Right lobe of liver (tissue), 6 donors: ENCODE results near the gene ISM1. TPM values are rescaled to one million over a fixed set of nuclear protein-coding genes. Genes with fewer than 3 reads are reported as not detected.
A peak's percentile ranks its signal among the peaks of the same experiment; 100 is the strongest.
"Not testable (repeated sequence)": the region's sequence is repeated elsewhere in the genome, so short reads cannot be mapped to it uniquely, and the experiment has no call there.

Experiments used
- ATAC-seq, 4 donors: fragments of 200-7000 bp; cut with Tn5 transposase; one replicate each; pipeline ENCODE4 v1.9.1; 2020; ENCODE audit warnings: mild to moderate bottlenecking in 4 of 4, moderate library complexity in 4 of 4
- DNase-seq, 3 donors: peaks; one replicate each; pipeline ENCODE4 v3.0.0-alpha.2; 2020
- H3K27ac ChIP-seq, 3 donors: fragments of 200-600 bp; one replicate each; pipeline ENCODE4 v1.8.0; 2022
- H3K27me3 ChIP-seq, 2 donors: fragments of 200-600 bp; one replicate each; pipeline ENCODE4 v1.8.0; 2022
- H3K36me3 ChIP-seq, 4 donors: fragments of 200-600 bp; sonication (generic) in 1 of 4; one replicate each; pipeline versions ENCODE4 v1.5.1 to v1.8.0; 2017 to 2022; ENCODE audit warnings: control low read depth in 1 of 4
- H3K4me1 ChIP-seq, 4 donors: fragments of 200-600 bp; sonication (generic) in 1 of 4; one replicate each; pipeline versions ENCODE4 v1.5.1 to v1.8.0; 2017 to 2022; ENCODE audit warnings: control low read depth in 1 of 4
- H3K4me3 ChIP-seq, 3 donors: fragments of 200-600 bp; one replicate each; pipeline ENCODE4 v1.8.0; 2022
- H3K9me3 ChIP-seq, 4 donors: fragments of 200-600 bp; sonication (generic) in 1 of 4; one replicate each; pipeline versions ENCODE4 v1.5.1 to v1.8.0; 2017 to 2022; ENCODE audit warnings: control low read depth in 1 of 4
- CTCF ChIP-seq, 4 donors: fragments of 200-600 bp in 3 of 4; fragments of 450-650 bp in 1 of 4; IDR thresholded peaks; one replicate each; pipeline versions ENCODE4 v1.5.1 to v1.8.0; 2016 to 2022; ENCODE audit warnings: antibody characterized with exemption in 4 of 4, mild to moderate bottlenecking in 2 of 4
- POLR2A ChIP-seq: fragments of 450-650 bp; IDR thresholded peaks from one replicate; pipeline ENCODE4 v1.6.1; 2017; ENCODE audit warnings: antibody characterized with exemption, mild to moderate bottlenecking
- WGBS: methylation state at CpG from one replicate; pipeline ENCODE4 v1.1.6; 2018; ENCODE audit warnings: low coverage, low lambda C conversion rate; ENCODE audit not compliant: insufficient coverage; ENCODE audit errors: missing lambda C conversion rate; 5-methylcytosine and 5-hydroxymethylcytosine counted together
- intact Hi-C, 2 donors: fragments of 100-400 bp; cut with DNase I; formaldehyde crosslinking; loops; one replicate each; pipeline versions ENCODE4 v1.11.2 to v1.14.1; 2022
- total RNA-seq, 6 experiments: library from RNA; depleted of rRNA in 2 of 6; stranded (reverse); fragments of >200 nt in 2 of 6; fragmentation: NEBNext Ultra II Directional in 3 of 6; extraction: Animal tissue kit (Norgen Biotek cat#: 25700) in 3 of 6; gene quantifications; one replicate each; pipeline versions ENCODE4 v1.1.0 to v1.2.4, GENCODE V29; 2016 to 2023
- donor health status: DM: no; HTN: yes; CAD: no.
- donor health status: DM: no; HTN: no; CAD: no.
- donor health status: DM: no; HTN: no; CAD: no.
- donor health status: DM: no; HTN: yes; CAD: no.
- donor health status: DM: no; HTN: yes; CAD: no.

The ISM1 gene
- total RNA-seq, 6 experiments from 2014 or later = 2.1 to 5.5 (median 3.2) TPM

GRCh38 chr20:13234961-13235360 is 13.9 kb downstream of the ISM1 start:
- no peak overlapping the region for H3K4me3 ChIP-seq
- 0% methylated on average over 1 of the region's 1 CpG for WGBS
- H3K36me3 ChIP-seq = no peaks in the 10 kb centered on the region
- H3K9me3 ChIP-seq = no peaks in the 10 kb centered on the region
- H3K4me1 ChIP-seq = peaks cover 0 to 44% (median 10%) of the 10 kb centered on the region in 4 donors
- H3K27me3 ChIP-seq = no peaks in the 10 kb centered on the region
- no peak for ATAC-seq
- TF ChIP-seq CTCF (IDR thresholded peaks at IDR 0.05) (no peak), POLR2A (no peak)
- intact Hi-C loops = no loop called here
- DNase-seq = no peak
- no peak overlapping the region for H3K27ac ChIP-seq

- H3K9me3 ChIP-seq, H3K4me3 ChIP-seq, H3K27me3 ChIP-seq, H3K36me3 ChIP-seq, ATAC-seq, DNase-seq, intact Hi-C loops: not testable (repeated sequence)
- H3K4me1 ChIP-seq = peaks cover 0 to 54% (median 10%) of the 10 kb centered on the region in 4 donors
- 57% methylated on average over 2 of the region's 2 CpGs for WGBS
- H3K27ac ChIP-seq = peak overlapping the region in 1 of 3 donors; percentile 79
Observed at GRCh38 chr20:13236360-13236759, 15.3 kb downstream of the ISM1 start.

- Histone ChIP-seq H3K9me3 (no peaks in the 10 kb centered on the region), H3K27me3 (no peaks in the 10 kb centered on the region), H3K4me3 (no peak overlapping the region), H3K36me3 (no peaks in the 10 kb centered on the region), H3K27ac (peak overlapping the region in 2 of 3 donors; percentile 12 to 79), H3K4me1 (peaks cover 0 to 62% (median 10%) of the 10 kb centered on the region in 4 donors)
- no CpG with 5 or more reads among the region's 1 CpG for WGBS
- DNase-seq (no peak), ATAC-seq (peak; percentile 7 to 59 (median 49))
- intact Hi-C loops = no loop called here
- TF ChIP-seq CTCF (IDR thresholded peaks at IDR 0.05) = no peak
- TF ChIP-seq POLR2A = no peak
Observed at GRCh38 chr20:13236990-13237720, 16.1 kb downstream of the ISM1 start.

- Histone ChIP-seq H3K9me3 (no peaks in the 10 kb centered on the region), H3K4me3 (peak overlapping the region in 1 of 3 donors; percentile 5), H3K4me1 (peaks cover 0 to 72% (median 11%) of the 10 kb centered on the region in 4 donors), H3K27me3 (no peaks in the 10 kb centered on the region), H3K27ac (peak overlapping the region; percentile 12 to 79 (median 30)), H3K36me3 (no peaks in the 10 kb centered on the region)
- ATAC-seq (peak; percentile 72 to 90 (median 76)), DNase-seq (no peak)
- no peak for TF ChIP-seq POLR2A
- no peak for TF ChIP-seq CTCF (IDR thresholded peaks at IDR 0.05)
- intact Hi-C loops = no loop called here
- WGBS = 34% methylated on average over 2 of the region's 2 CpGs
Observed at GRCh38 chr20:13238001-13238653, 17.1 kb downstream of the ISM1 start.

- H3K4me1 ChIP-seq = peaks cover 0 to 73% (median 17%) of the 10 kb centered on the region in 4 donors
- ATAC-seq = peak; percentile 74 to 95 (median 85)
- TF ChIP-seq POLR2A (no peak), CTCF (IDR thresholded peaks at IDR 0.05) (no peak)
Observed at GRCh38 chr20:13243826-13244376, 22.8 kb downstream of the ISM1 start.

More at GRCh38 chr20:13243826-13244376, 22.8 kb downstream of the ISM1 start:
- DNase-seq = peak in 1 of 3 donors; percentile 57
- no peaks in the 10 kb centered on the region for H3K9me3 ChIP-seq
- no peaks in the 10 kb centered on the region for H3K36me3 ChIP-seq
- peak overlapping the region; percentile 27 to 89 (median 44) for H3K27ac ChIP-seq
- 41% methylated on average over 2 of the region's 2 CpGs for WGBS
- no peaks in the 10 kb centered on the region for H3K27me3 ChIP-seq
- peak overlapping the region in 1 of 3 donors; percentile 49 for H3K4me3 ChIP-seq
- intact Hi-C loops = no loop called here
